H7 (cell line): ENCODE measurements around the gene TMEM255B. TPM values are rescaled to one million over a fixed set of nuclear protein-coding genes. Genes with fewer than 3 reads are reported as not detected.

Experiments
- DNase-seq: peaks from one replicate; pipeline ENCODE4 v3.0.0; 2012
- H3K27me3 ChIP-seq: 2 replicates; pipeline ENCODE4 v1.6.0; 2011; ENCODE audit warnings: mild to moderate bottlenecking, low read length; ENCODE audit not compliant: control insufficient read depth, insufficient read depth
- H3K36me3 ChIP-seq: replicated peaks from 2 replicates; pipeline ENCODE4 v1.5.1; 2011; ENCODE audit warnings: low read length; ENCODE audit not compliant: control insufficient read depth, insufficient read depth
- H3K4me3 ChIP-seq: 2 replicates; pipeline ENCODE4 v1.5.1; 2011; ENCODE audit warnings: low read depth, mild to moderate bottlenecking, control low read depth, low read length, moderate library complexity; ENCODE audit not compliant: insufficient read depth
- total RNA-seq: library from RNA; depleted of rRNA; stranded (reverse); fragments of >200 nt; shearing (Covaris generic); gene quantifications from 2 replicates; pipeline ENCODE4 v1.2.3, GENCODE V29; 2014

Gene TMEM255B
- total RNA-seq, 1 experiment from 2014 or later = 2.7 TPM

DNA sequence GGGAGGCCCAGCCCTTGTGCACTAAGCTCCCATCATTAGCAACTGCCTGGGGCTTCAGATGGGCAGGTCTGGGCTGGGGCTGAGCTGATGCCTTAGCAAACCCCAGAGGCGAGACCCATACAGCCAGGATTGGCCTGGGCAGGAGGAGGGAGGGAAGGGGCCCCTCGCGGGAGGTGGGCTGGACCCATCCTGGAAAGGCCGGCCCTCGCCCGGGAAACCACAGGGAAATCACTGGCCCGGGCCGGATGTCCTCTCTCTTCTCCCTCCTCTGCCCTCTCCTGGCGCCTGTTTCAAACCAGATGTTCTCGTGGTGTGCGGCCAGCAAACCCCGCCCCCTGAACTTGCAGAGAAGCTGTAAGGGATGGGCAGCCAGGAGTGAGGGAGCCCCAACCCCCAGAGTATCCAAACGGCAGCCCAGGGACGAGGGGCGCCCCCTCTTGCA is 43.1 kb downstream of the TMEM255B start:
- H3K27me3 ChIP-seq = no peaks in the 10 kb centered on the region
- no peaks in the 10 kb centered on the region for H3K36me3 ChIP-seq
- DNase-seq = peak; percentile 95
- no peak overlapping the region for H3K4me3 ChIP-seq

DNA sequence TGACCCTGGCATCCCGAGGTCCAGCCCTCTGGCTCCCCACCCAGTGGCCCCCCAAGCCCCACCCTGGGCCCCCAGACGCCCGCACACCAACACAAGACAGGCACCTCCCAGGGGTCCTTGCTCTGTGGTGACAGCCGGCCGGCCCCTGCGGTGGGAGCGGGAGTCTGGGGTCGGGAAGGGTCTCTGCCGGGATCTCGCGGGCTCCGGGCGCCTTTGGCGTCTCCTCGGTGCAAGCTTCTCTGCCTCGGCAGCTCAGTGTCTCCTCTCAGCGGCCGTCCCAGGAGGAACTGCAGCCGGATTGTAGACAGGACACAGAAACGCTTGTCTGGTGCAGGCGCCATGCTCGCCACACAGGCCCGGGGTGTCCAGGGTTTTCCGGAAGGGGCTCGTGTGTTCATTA is 43.7 kb downstream of the TMEM255B start:
- Histone ChIP-seq H3K27me3 (no peaks in the 10 kb centered on the region), H3K4me3 (no peak overlapping the region), H3K36me3 (no peaks in the 10 kb centered on the region)
- peak; percentile 61 for DNase-seq

DNA sequence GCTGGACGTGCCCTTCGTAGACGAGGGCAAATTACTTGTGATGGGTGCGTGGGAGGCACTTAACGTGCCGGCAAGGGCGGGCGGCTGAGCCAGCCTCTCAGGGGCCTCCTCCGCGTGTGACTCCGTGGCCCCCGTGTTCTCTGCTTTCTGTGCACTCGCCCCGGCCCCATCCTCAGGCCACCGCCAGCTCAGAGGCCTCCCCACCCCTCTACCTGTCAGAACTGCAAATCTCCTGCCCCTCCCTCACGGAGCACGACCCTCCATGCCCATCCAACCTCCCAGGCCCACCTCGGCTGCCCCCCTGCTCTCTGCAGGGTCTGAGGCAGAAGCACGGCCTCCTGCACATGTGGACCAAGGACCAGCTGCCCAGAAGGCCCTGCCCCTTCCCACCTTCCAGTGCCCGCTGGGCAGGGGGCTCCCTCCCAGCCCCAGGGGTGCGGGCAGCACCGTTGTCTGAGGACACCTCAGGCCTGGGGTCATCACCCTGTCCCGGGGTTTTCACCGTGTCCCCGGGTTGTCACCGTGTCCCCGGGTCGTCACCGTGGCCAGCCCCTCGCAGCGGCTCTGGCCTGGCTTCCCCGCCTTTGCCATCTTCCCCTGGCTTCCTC is 44.5 kb downstream of the TMEM255B start:
- H3K4me3 ChIP-seq = no peak overlapping the region

DNA sequence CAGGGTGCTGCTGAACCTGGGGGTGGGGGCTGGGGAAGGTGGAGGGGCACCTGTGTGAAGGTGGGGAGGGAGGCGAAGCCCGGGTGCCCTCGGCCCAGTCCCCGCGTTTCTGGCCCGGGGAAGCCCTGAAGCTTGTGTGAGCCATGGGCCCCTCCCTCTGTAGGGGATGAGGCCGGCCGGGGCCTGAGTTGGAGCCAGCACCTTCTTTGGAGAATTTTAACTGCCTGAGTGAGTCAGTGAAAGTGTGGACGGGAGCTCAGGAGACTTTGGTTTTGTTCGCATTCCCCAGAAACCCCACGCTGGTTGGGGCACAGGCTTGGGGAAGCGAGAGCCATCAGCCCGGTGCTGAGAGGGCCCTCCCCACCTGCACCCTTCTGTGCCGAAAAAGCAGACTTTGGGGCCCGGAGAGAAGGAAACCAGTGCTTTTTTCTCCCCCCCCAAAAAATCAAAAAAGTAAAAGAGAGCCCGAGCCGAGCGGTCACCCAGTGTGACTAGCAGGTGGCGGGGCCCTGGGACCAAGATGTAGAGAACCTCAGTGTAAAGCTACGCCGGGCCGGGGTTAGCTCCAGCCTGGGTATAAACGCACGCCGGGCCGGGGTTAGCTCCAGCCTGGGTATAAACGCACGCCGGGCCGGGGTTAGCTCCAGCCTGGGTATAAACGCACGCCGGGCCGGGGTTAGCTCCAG is 45.1 kb downstream of the TMEM255B start:
- Histone ChIP-seq H3K27me3 (no peaks in the 10 kb centered on the region), H3K4me3 (no peak overlapping the region), H3K36me3 (no peaks in the 10 kb centered on the region)
- DNase-seq = peak; percentile 77

More for the DNA sequence above, 44.5 kb downstream of the TMEM255B start:
- Histone ChIP-seq H3K27me3 (no peaks in the 10 kb centered on the region), H3K36me3 (no peaks in the 10 kb centered on the region)
- DNase-seq = peak; percentile 70

DNA sequence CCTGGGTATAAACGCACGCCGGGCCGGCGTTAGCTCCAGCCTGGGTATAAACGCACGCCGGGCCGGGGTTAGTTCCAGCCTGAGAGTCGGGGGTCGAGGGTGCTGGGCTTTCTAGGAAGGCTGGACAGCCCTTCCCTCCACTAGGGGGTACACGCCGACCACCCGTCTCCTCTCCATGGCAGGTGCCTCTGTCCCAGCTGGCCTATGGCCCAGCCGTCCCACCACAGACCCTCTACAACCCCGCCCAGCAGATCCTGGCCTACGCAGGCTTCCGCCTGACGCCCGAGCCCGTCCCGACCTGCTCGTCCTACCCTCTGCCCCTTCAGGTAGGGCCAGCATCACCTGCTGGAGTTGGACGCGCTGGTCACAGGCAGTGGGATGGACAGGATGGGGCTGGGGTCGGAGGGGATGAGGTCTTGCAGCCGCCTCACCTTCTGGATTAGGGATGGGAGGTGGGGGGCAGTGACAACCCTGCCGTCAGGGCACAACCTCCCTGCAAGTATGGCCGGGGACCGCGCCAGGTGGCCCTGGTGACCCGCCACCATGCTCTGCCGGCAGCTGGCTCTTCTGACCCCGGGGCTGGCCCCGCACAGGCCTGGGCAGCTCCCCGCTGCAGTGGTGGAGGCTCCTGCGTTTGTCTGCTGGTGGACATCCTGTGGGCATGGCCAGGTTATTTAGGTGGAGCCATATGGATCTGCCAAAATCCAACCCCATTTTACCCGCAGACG is 45.8 kb downstream of the TMEM255B start:
- Histone ChIP-seq H3K27me3 (no peaks in the 10 kb centered on the region), H3K4me3 (no peak overlapping the region), H3K36me3 (no peaks in the 10 kb centered on the region)
- peak; percentile 81 for DNase-seq

DNA sequence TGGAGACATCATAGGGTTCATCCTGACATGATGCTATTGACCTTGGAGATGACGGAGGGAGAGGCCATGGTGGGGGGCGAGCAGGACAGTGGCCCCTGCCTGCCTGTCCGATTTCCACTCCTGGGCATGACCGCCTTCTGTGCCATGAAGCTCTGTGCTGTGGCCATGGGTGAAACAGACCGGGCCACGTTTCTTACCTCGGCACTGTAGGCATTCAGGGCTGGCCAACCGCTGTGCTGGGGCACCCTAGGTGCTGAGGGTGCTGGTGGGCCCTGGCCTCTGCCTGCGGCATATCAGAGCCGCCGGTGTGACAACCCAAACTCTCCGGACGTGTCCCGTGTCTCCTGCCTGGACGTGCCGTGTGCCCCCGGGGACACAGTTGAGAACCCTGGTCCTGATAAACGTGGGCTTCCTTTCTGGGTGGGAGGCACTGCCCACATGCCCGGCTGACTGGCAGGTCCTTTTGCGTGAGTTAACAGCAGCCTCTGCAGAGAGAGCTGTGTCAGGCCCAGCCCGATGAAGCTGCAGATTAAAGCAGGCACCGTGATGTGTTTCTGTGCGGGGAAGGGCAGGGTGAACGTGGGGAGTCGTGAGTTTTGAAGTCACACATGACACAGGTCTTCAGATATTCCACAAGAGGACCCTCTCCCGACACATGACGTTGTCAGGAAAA is 46.5 kb downstream of the TMEM255B start:
- H3K36me3 ChIP-seq = no peaks in the 10 kb centered on the region
- no peak for DNase-seq
- no peak overlapping the region for H3K4me3 ChIP-seq
- no peaks in the 10 kb centered on the region for H3K27me3 ChIP-seq

DNA sequence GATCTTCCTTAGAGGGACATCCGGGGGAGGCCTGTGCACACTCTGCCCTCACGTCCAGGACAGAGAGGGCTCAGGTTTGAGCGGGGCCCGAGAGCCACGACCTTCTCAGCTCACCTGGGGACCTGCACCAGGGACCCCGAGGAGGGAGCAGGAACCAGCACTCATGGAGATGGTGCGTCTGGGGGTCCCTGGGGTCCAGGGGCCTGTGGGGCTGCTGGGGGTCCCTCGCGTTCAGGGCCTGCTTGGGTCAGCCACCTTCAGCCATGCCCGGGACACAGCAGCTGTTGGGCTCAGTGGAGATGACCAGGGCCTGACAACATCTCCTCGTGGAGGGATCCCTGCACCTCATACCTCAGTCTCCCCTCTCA is 47.1 kb downstream of the TMEM255B start:
- H3K27me3 ChIP-seq = no peaks in the 10 kb centered on the region

DNA sequence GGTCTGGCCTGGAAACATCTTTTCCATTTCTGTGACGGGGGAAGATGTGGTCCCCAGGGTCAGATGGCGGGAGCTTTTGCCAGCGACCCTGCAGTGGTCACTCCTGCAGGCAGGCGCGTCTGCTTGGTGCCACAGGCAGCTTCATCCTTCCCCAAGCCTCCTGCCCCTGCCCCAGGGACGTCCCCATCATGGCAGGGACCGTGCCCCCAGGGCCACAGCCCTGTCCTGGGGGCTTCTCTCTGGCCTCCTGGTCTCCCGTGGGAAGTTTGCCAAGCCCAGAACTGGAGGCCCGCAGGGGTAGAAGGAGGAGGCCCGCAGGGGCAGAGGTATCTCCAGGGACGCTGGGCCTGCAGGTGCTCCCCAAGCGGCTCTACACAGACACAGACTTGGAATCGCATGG is 47.5 kb downstream of the TMEM255B start:
- no peak for DNase-seq
- H3K4me3 ChIP-seq = no peak overlapping the region
- H3K36me3 ChIP-seq = no peaks in the 10 kb centered on the region
- no peaks in the 10 kb centered on the region for H3K27me3 ChIP-seq

More for the DNA sequence above, 47.1 kb downstream of the TMEM255B start:
- no peaks in the 10 kb centered on the region for H3K36me3 ChIP-seq
- DNase-seq = no peak
- H3K4me3 ChIP-seq = no peak overlapping the region

DNA sequence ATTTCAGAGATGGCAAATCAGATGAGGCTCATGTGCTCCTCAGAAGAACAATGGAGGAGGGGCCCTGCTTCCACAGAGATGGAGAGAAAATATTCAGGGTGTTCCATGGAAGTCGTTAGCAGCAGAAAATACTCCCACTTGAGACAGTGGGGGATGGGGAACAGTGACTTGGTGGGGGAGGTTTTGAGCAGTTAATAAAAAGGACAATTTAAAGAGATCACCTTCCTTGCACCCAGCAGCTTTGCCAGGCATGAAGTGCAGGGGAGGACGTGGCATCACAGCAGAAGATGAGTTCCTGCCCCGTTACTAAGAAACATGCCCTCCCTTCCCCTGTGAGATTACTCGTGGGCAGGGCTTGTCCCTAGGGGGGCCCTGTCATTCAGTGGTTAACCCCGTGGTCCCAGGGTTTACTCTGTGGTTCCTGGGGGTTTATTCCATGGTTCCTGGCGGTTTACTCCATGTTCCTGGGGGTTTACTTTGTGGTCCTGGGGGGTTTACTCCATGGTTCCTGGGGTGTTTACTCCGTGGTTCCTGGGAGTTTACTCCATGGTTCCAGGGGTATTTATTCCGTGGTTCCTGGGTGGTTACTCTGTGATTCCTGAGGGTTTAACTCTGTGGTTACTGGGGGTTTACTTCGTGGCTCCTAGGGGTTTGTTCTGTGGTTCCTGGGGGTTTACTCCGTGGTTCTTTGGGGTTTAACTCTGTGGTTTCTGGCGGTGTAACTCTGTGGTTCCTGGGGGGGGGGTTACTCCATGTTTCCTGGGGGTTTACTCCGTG is 49.2 kb downstream of the TMEM255B start:
- Histone ChIP-seq H3K4me3 (no peak overlapping the region), H3K27me3 (no peaks in the 10 kb centered on the region), H3K36me3 (no peaks in the 10 kb centered on the region)
- no peak for DNase-seq

DNA sequence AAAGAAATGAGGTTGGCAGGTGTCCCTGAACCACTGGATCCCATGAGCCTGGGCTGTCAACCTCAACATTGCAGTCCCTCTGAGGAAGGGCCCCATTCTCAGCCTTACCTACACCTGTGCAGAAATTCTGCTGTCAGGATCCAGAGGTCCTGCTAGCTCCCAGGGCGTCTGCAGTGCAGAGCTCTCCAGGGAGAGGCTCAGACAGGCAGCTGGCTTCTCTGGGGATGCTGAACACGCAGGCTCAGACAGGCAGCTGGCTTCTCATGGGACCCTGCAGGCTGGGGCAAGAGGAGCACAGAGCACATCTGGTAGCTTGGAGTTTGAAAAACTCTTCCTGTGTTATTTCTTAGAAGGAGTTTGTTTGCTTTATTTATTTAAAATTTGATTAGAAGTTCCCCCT is 50.9 kb downstream of the TMEM255B start:
- Histone ChIP-seq H3K27me3 (no peaks in the 10 kb centered on the region), H3K4me3 (no peak overlapping the region), H3K36me3 (no peaks in the 10 kb centered on the region)
- no peak for DNase-seq

DNA sequence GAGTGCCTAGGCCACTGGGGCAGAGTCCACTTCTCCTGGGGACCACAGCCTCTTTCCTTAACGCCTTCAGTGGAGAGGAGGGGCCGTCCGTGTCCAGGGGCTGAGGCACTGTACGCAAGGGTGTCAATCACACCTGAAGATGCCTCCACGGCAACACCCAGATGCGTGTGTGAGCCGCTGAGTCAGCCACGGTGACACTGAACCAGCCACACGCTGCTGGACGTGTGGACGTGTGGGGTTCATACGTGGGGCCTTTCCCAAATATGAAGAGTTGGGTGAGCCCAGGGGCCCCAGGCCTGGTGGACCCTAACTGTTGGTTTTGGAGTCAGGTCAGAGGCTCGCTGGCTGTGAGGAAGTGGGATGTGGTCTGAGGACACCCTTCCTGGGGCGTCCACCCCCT is 51.6 kb downstream of the TMEM255B start:
- Histone ChIP-seq H3K36me3 (no peaks in the 10 kb centered on the region), H3K27me3 (no peaks in the 10 kb centered on the region)
- DNase-seq = no peak

DNA sequence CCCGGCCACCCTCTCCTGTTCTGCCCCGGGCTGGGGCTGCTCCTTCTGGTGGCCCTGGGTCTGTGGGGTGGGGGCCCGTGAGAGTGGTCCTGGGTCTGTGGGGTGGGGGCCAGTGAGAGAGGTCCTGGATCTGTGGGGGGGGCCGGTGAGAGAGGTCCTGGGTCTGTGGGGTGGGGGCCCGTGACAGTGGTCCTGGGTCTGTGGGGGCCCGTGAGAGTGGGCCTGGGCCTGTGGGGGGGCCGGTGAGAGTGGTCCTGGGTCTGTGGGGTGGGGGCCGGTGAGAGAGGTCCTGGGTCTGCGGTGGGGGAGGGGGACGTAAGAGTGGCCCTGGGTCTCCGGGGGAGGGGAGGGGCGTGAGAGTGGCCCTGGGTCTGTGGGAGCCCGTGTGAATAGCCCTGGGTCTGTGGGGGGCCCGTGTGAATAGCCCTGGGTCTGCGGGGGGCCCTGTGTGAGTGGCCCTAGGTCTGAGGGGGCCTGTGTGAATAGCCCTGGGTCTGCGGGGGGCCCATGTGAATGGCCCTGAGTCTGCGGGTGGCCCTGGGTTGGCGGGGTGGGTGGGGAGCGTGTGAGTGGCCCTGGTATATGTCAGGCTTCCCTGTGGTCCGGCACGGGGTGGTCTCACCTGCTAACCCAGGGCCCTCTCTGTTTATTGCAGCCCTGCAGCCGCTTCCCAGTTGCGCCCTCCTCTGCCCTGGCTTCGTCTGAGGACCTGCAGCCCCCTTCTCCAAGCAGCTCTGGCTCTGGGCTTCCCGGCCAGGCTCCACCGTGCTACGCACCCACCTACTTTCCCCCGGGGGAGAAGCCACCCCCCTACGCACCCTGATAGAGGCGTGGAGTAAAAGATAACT is 52.3 kb downstream of the TMEM255B start:
- no peaks in the 10 kb centered on the region for H3K36me3 ChIP-seq
- DNase-seq = peak; percentile 78
- H3K27me3 ChIP-seq = no peaks in the 10 kb centered on the region
- no peak overlapping the region for H3K4me3 ChIP-seq

More for the DNA sequence above, 51.6 kb downstream of the TMEM255B start:
- H3K4me3 ChIP-seq = no peak overlapping the region

DNA sequence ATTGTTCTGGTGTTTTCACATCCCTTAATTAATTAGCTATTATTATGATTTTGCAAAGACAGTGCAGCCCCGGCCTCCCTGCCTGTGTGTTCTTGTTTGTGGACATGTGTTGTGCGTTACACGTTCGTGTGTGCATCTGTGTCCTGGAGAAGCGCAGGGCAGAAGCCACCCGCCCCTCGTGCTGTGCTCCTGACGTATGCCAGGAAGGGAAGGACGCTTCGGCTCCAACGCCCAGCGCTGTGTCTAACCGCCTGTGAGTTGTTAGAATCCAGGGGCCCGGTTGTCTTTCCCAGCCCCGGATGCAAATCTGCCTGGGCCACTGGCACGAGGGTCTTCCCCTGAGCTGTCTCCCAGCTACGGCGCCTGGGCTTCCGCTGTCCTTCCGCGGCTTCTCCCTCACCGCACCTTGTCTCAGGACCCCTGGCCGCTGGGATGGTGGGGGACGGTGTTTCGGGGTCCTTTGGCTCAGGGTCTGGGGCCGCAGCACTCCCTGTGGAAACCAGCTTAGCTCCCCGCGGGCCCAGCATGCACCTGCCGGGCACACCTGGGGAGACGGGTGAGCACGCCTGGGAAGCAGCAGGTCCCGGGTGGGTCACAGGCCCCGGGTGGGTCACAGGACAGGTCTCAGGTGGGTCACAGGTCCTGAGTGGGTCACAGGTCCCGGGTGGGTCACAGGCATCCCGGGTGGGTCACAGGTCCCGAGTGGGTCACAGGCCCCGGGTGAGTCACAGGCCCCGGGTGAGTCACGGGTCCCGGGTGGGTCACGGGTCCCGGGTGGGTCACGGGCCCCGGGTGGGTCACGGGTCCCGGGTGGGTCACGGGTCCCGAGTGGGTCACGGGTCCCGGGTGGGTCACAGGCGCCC is 53.4 kb downstream of the TMEM255B start:
- no peaks in the 10 kb centered on the region for H3K36me3 ChIP-seq
- H3K27me3 ChIP-seq = no peaks in the 10 kb centered on the region
- DNase-seq = no peak
- no peak overlapping the region for H3K4me3 ChIP-seq
